ENCODE data around the gene ADGRG7. TPM values are rescaled to one million over a fixed set of nuclear protein-coding genes. Genes with fewer than 3 reads are reported as not detected.

Gene ADGRG7
- polyA plus RNA-seq (2011; rRNA removed) (0.09 TPM in 1 of 2 replicates, not detected in the other), polyA plus RNA-seq (2017; fragmentation: RNase III; extraction: RNeasy Plus Mini Kit Qiagen cat#74134 plus additional on column Dnase treatment) (not detected in 3 replicates), polyA minus RNA-seq (2011; rRNA and poly(A)+ RNA removed) (not detected in 2 replicates)
- not detected in 2 replicates for polyA plus RNA-seq (2012; cell fraction: cytosol; rRNA removed)
- 0.01 TPM in 1 of 2 replicates, not detected in the other for polyA plus RNA-seq (2012; cell fraction: nucleus; rRNA removed)

GRCh38 chr3:100609305-100609704, at the start of gene ADGRG7:
Gene ADGRG7, plus strand, starts transcription at chr3:100609601. Its CDS starts 256 bp downstream, at chr3:100609857.
- ChIA-PET POLR2A (no interaction called here), CTCF (no interaction called here)
- Histone ChIP-seq H3K9me3 (no peaks in the 10 kb centered on the region), H3K4me3 (no peak within 1 kb of the TSS), H3K4me2 (no peak within 1 kb of the TSS), H3K27ac (no peak within 1 kb of the TSS), H3K4me1 (peaks cover 6% of the 10 kb centered on the region; the same call in 1 of the 3 replicates)
- FAIRE-seq: no peak
- DNase-seq (ENCODE audit: low read depth in 1 of 2, low spot score in 1 of 2): no peak
- ATAC-seq: no peak
- WGBS (ENCODE audit: missing lambda C conversion rate): 56% methylated on average over 2 of the region's 2 CpGs
- no peak for TF ChIP-seq HDAC2 (IDR thresholded peaks at IDR 0.05)
- TF ChIP-seq, protein P1, sequence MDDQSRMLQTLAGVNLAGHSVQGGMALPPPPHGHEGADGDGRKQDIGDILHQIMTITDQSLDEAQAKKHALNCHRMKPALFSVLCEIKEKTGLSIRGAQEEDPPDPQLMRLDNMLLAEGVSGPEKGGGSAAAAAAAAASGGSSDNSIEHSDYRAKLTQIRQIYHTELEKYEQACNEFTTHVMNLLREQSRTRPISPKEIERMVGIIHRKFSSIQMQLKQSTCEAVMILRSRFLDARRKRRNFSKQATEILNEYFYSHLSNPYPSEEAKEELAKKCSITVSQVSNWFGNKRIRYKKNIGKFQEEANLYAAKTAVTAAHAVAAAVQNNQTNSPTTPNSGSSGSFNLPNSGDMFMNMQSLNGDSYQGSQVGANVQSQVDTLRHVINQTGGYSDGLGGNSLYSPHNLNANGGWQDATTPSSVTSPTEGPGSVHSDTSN (IDR thresholded peaks at IDR 0.05): no peak
- TF ChIP-seq, protein P2, sequence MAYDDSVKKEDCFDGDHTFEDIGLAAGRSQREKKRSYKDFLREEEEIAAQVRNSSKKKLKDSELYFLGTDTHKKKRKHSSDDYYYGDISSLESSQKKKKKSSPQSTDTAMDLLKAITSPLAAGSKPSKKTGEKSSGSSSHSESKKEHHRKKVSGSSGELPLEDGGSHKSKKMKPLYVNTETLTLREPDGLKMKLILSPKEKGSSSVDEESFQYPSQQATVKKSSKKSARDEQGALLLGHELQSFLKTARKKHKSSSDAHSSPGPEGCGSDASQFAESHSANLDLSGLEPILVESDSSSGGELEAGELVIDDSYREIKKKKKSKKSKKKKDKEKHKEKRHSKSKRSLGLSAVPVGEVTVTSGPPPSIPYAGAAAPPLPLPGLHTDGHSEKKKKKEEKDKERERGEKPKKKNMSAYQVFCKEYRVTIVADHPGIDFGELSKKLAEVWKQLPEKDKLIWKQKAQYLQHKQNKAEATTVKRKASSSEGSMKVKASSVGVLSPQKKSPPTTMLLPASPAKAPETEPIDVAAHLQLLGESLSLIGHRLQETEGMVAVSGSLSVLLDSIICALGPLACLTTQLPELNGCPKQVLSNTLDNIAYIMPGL (CRISPR knock-in tag; IDR thresholded peaks at IDR 0.05; ENCODE audit: borderline replicate concordance): no peak
- TF ChIP-seq PHF8 (IDR thresholded peaks at IDR 0.05; ENCODE audit: borderline replicate concordance, low read depth): no peak
- TF ChIP-seq KDM1A (IDR thresholded peaks at IDR 0.05; ENCODE audit: low read depth): no peak
- no peak for TF ChIP-seq BCL3 (IDR thresholded peaks at IDR 0.05)
- TF ChIP-seq SREBF2 (IDR thresholded peaks at IDR 0.05): no peak
- TF ChIP-seq RARB (CRISPR knock-in tag; IDR thresholded peaks at IDR 0.05): no peak
- no peak for TF ChIP-seq RFX5 (IDR thresholded peaks at IDR 0.05)
- no peak for TF ChIP-seq HOXB5 (CRISPR knock-in tag; IDR thresholded peaks at IDR 0.05)
- no peak for TF ChIP-seq HEYL (CRISPR knock-in tag; IDR thresholded peaks at IDR 0.05)
- no peak for TF ChIP-seq EHMT2 (IDR thresholded peaks at IDR 0.05; ENCODE audit: low read depth)
- no peak for TF ChIP-seq CBX2 (IDR thresholded peaks at IDR 0.05; ENCODE audit: borderline replicate concordance, low read depth)
- no peak for TF ChIP-seq NR3C1 (IDR thresholded peaks at IDR 0.05)
- TF ChIP-seq JUNB (IDR thresholded peaks at IDR 0.05): no peak

DNA sequence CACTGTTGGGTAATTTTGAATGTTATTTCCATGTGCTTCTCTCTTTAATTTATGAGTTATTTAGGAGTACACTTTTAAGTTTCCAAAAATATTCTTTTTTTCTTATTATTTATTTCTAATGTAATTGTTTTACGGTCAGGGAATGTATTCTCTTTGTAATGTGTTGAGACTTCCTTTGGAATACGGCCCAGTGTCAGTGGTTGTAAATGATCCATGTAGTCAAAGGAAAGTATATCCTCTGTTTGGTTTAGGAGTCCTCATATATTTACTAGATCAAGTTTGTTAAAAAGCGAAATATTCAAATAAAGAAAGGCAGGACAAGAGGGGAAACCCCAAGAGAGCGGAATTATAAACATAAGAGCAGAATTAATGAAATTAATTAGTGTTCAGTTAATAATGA, 49.0 kb upstream of the ADGRG7 start:
- Histone ChIP-seq H3K4me2 (no peak overlapping the region), H3K9me3 (no peaks in the 10 kb centered on the region), H3K27ac (no peak overlapping the region), H3K4me3 (no peak overlapping the region), H3K4me1 (peaks cover 11% of the 10 kb centered on the region; the same call in 2 of the 3 replicates)
- FAIRE-seq (no peak), ATAC-seq (no peak), DNase-seq (ENCODE audit: low read depth in 1 of 2, low spot score in 1 of 2) (no peak)
- 82% methylated on average over 4 of the region's 4 CpGs for WGBS (ENCODE audit: missing lambda C conversion rate)
- TF ChIP-seq ZSCAN20 (CRISPR knock-in tag; IDR thresholded peaks at IDR 0.05) (no peak), EHF (CRISPR knock-in tag; IDR thresholded peaks at IDR 0.05) (no peak), ATOH8 (CRISPR knock-in tag; IDR thresholded peaks at IDR 0.05; ENCODE audit: low read depth) (no peak)
- POLR2A ChIA-PET: no interaction called here
- CTCF ChIA-PET: interaction anchor here (0.7 to 1.9 kb wide), 3 partner anchors 30 to 1858 kb away, joined by 3 to 4 read pairs (median 3); no protein-coding TSS in a partner anchor
